GM21423 (cell line): Measurements from ENCODE around the gene ABCC1.
"Not testable (repeated sequence)": the region's sequence is repeated elsewhere in the genome, so short reads cannot be mapped to it uniquely, and the experiment has no call there.

ENCODE experiments used
- ATAC-seq: cut with Tn5 transposase; IDR thresholded peaks from one replicate; pipeline ENCODE4 v1.9.1; 2021; ENCODE audit warnings: mild to moderate bottlenecking, moderate library complexity; ENCODE audit not compliant: unreplicated experiment

Gene ABCC1

GRCh38 chr16:16102738-16103137, 153.3 kb downstream of the ABCC1 start:
- no peak for ATAC-seq

GRCh38 chr16:16104132-16104803, 154.9 kb downstream of the ABCC1 start:
- not testable (repeated sequence) for ATAC-seq

GRCh38 chr16:16104804-16105141, 155.4 kb downstream of the ABCC1 start:
- ATAC-seq, result not testable (repeated sequence)

GRCh38 chr16:16105646-16106045, 156.2 kb downstream of the ABCC1 start:
- ATAC-seq, result no peak

GRCh38 chr16:16106466-16106865, 157.1 kb downstream of the ABCC1 start:
- no peak for ATAC-seq

- no peak for ATAC-seq
Measured at GRCh38 chr16:16107839-16108238, 158.4 kb downstream of the ABCC1 start.

GRCh38 chr16:16108759-16109158, 159.3 kb downstream of the ABCC1 start:
- no peak for ATAC-seq

GRCh38 chr16:16109453-16110110, 160.2 kb downstream of the ABCC1 start:
- ATAC-seq, result no peak

- no peak for ATAC-seq
Measured at GRCh38 chr16:16110111-16110490, 160.7 kb downstream of the ABCC1 start.

GRCh38 chr16:16111639-16112038, 162.2 kb downstream of the ABCC1 start:
- ATAC-seq, result no peak

GRCh38 chr16:16112450-16113053, 163.1 kb downstream of the ABCC1 start:
- ATAC-seq, result no peak

GRCh38 chr16:16113076-16113475, 163.7 kb downstream of the ABCC1 start:
- no peak for ATAC-seq

GRCh38 chr16:16116841-16117240, 167.4 kb downstream of the ABCC1 start:
- no peak for ATAC-seq

GRCh38 chr16:16118337-16118736, 168.9 kb downstream of the ABCC1 start:
- no peak for ATAC-seq

- ATAC-seq, result no peak
Measured at GRCh38 chr16:16120044-16120381, 170.6 kb downstream of the ABCC1 start.

- no peak for ATAC-seq
Measured at GRCh38 chr16:16120382-16121184, 171.2 kb downstream of the ABCC1 start.

GRCh38 chr16:16121185-16121727, 171.8 kb downstream of the ABCC1 start:
- no peak for ATAC-seq

- no peak for ATAC-seq
Measured at GRCh38 chr16:16122264-16122663, 172.8 kb downstream of the ABCC1 start.

- no peak for ATAC-seq
Measured at GRCh38 chr16:16124438-16124837, 175.0 kb downstream of the ABCC1 start.

GRCh38 chr16:16124974-16125373, 175.6 kb downstream of the ABCC1 start:
- ATAC-seq, result no peak

GRCh38 chr16:16126896-16127295, 177.5 kb downstream of the ABCC1 start:
- no peak for ATAC-seq
